HepG2 (cell line): ENCODE measurements around the gene CACNA1I. TPM values are rescaled to one million over a fixed set of nuclear protein-coding genes. Genes with fewer than 3 reads are reported as not detected.

Experiments used
- BCL6 ChIP-seq: IDR thresholded peaks from 2 replicates; pipeline ENCODE4 v1.6.1; 2016; ENCODE audit warnings: missing genetic modification reagents, missing compliant biosample characterization
- DNMT3B ChIP-seq: conservative IDR thresholded peaks from 2 replicates; pipeline ENCODE4 v1.6.1; 2016; ENCODE audit warnings: missing biosample characterization, control low read depth
- ELF4 ChIP-seq: sonication (generic); formaldehyde crosslinking; IDR thresholded peaks from 2 replicates; pipeline ENCODE4 v1.5.0; 2020; ENCODE audit warnings: missing genetic modification reagents, mild to moderate bottlenecking, moderate library complexity, borderline replicate concordance
- EZH2 ChIP-seq: conservative IDR thresholded peaks from 2 replicates; pipeline ENCODE4 v1.6.1; 2012; ENCODE audit warnings: mild to moderate bottlenecking, low read depth, low read length, moderate library complexity
- FOXJ3 ChIP-seq: sonication (generic); formaldehyde crosslinking; IDR thresholded peaks from 2 replicates; pipeline ENCODE4 v1.4.0; 2020; ENCODE audit warnings: missing genetic modification reagents, mild to moderate bottlenecking, borderline replicate concordance
- HNRNPLL ChIP-seq: fragments of 200-400 bp; formaldehyde crosslinking; IDR thresholded peaks from 2 replicates; pipeline ENCODE4 v1.6.1; 2017; ENCODE audit warnings: mild to moderate bottlenecking, low read depth, low read length; ENCODE audit not compliant: poor library complexity, severe bottlenecking
- MXI1 ChIP-seq: IDR thresholded peaks from 3 replicates; pipeline ENCODE4 v1.6.1; 2012; ENCODE audit warnings: low read depth, low read length, inconsistent platforms, borderline replicate concordance
- RNF2 ChIP-seq: fragments of 450-650 bp; conservative IDR thresholded peaks from 2 replicates; pipeline ENCODE4 v1.6.1; 2016; ENCODE audit warnings: low read depth
- SRSF9 ChIP-seq: fragments of 200-400 bp; formaldehyde crosslinking; IDR thresholded peaks from 2 replicates; pipeline ENCODE4 v1.6.1; 2018; ENCODE audit warnings: borderline replicate concordance, mild to moderate bottlenecking, low read depth, low read length; ENCODE audit not compliant: insufficient read depth, poor library complexity, severe bottlenecking
- TEAD3 ChIP-seq: optimal IDR thresholded peaks from 2 replicates; pipeline ENCODE3; 2016; ENCODE audit warnings: borderline replicate concordance
- UBTF ChIP-seq: sonication (generic); formaldehyde crosslinking; IDR thresholded peaks from 2 replicates; pipeline ENCODE4 v1.4.0; 2020; ENCODE audit warnings: mild to moderate bottlenecking, missing genetic modification reagents
- ZHX2 ChIP-seq, 2 experiments: sonication (generic) in 1 of 2; formaldehyde crosslinking in 1 of 2; IDR thresholded peaks; 2 replicates each; pipeline versions ENCODE4 v1.6.1 to v1.9.0; 2014 to 2022; ENCODE audit warnings: antibody characterized with exemption in 1 of 2, borderline replicate concordance in 1 of 2, inconsistent platforms in 1 of 2, low read depth in 1 of 2, missing genetic modification reagents in 1 of 2
- ZNF281 ChIP-seq: sonication (generic); formaldehyde crosslinking; IDR thresholded peaks from 2 replicates; pipeline ENCODE4 v1.4.0; 2020; ENCODE audit warnings: missing genetic modification reagents, borderline replicate concordance
- ZNF558 ChIP-seq: sonication (generic); formaldehyde crosslinking; IDR thresholded peaks from 2 replicates; pipeline ENCODE4 v1.9.0; 2022; ENCODE audit warnings: mild to moderate bottlenecking, missing genetic modification reagents, borderline replicate concordance
- ZNF619 ChIP-seq: sonication (generic); formaldehyde crosslinking; IDR thresholded peaks from 2 replicates; pipeline ENCODE4 v1.4.0; 2020; ENCODE audit warnings: mild to moderate bottlenecking, missing genetic modification reagents
- ZNF709 ChIP-seq: sonication (generic); formaldehyde crosslinking; IDR thresholded peaks from 2 replicates; pipeline ENCODE4 v1.5.0; 2020; ENCODE audit warnings: mild to moderate bottlenecking, missing genetic modification reagents
- polyA plus RNA-seq, 8 experiments: library from polyadenylated mRNA; depleted of rRNA in 3 of 8; stranded (reverse) in 7 of 8; unstranded in 1 of 8; fragments of >200 nt; fragmentation: Illumina TruSeq in 4 of 8; extraction: Trizol in 4 of 8; gene quantifications; 2 replicates each; pipeline versions ENCODE4 v1.2.1 to v1.2.3, GENCODE V29; 2011 to 2016; ENCODE audit warnings: low read depth in 4 of 8, missing spikeins in 1 of 8, mixed read lengths in 1 of 8; ENCODE audit not compliant: insufficient read depth in 1 of 8
- total RNA-seq, 5 experiments: library from RNA; depleted of rRNA; stranded (reverse); fragments of >200 nt; fragmentation: Illumina TruSeq; extraction: Trizol; gene quantifications; 2 replicates each; pipeline ENCODE4 v1.2.3, GENCODE V29; 2016; ENCODE audit warnings: low read depth in 1 of 5

Gene CACNA1I
- total and polyA plus RNA-seq, 2 of the 13 experiments (the other 11 are each of a cell fraction or from before 2014, with no cell fraction given), result not detected

GRCh38 chr22:39545386-39546365, 24.9 kb upstream of the CACNA1I start (continued):
- TF ChIP-seq ZNF619 (CRISPR knock-in tag), result no peak
- TF ChIP-seq ZNF558, result peak; percentile 81; the same call in 1 of the 2 replicates
- TF ChIP-seq EZH2, result no peak
- TF ChIP-seq TEAD3, result peak; percentile 75
- 0 out of 2 replicates have a peak, but pooled peaks have one; percentile 62 for TF ChIP-seq ELF4 (CRISPR knock-in tag)
- TF ChIP-seq ZNF281, result peak; percentile 68; the same call in 1 of the 2 replicates
- peak; percentile 97 for TF ChIP-seq HNRNPLL
- TF ChIP-seq ZNF709, result peak; percentile 70; the same call in 1 of the 2 replicates
- peak; percentile 54; the same call in 1 of the 3 replicates for TF ChIP-seq MXI1
- no peak for TF ChIP-seq RNF2
- no peak for TF ChIP-seq UBTF
- TF ChIP-seq FOXJ3 (CRISPR knock-in tag), result no peak
- TF ChIP-seq ZHX2 (IDR thresholded peaks at IDR 0.05; ENCODE audit: low read depth), result no peak
- peak; percentile 88 for TF ChIP-seq ZHX2 (CRISPR knock-in tag; IDR thresholded peaks at IDR 0.05; ENCODE audit: borderline replicate concordance)
- peak; percentile 49; the same call in 1 of the 2 replicates for TF ChIP-seq BCL6 (CRISPR knock-in tag)
- peak; percentile 95; the same call in 1 of the 2 replicates for TF ChIP-seq DNMT3B (CRISPR knock-in tag)
- no peak for TF ChIP-seq SRSF9
